H1 (cell line): ENCODE data around the gene MBD3. TPM values are rescaled to one million over a fixed set of nuclear protein-coding genes. Genes with fewer than 3 reads are reported as not detected.

Experiments
- CTCF ChIA-PET: fragments of 300-600 bp; sonication (Branson Sonifier 250); formaldehyde crosslinking; loops from one replicate; lab custom pipeline; 2021; ENCODE audit not compliant: partially characterized antibody; lab: Charles Lee
- POLR2A ChIA-PET: fragments of 300-600 bp; sonication (Branson Sonifier 250); formaldehyde crosslinking; loops from one replicate; lab custom pipeline; 2021; ENCODE audit warnings: inconsistent platforms; ENCODE audit not compliant: partially characterized antibody; lab: Charles Lee
- DNase-seq, 2 experiments: peaks; one replicate each; pipeline versions ENCODE4 v3.0.0 to v3.0.0-alpha.2; 2010 to 2022; ENCODE audit warnings: low spot score in 2 of 2, low read depth in 1 of 2, mixed read lengths in 1 of 2
- FAIRE-seq: peaks from 2 replicates; lab custom pipeline; 2011; peaks lifted over from hg19 to GRCh38; lab: Jason Lieb, UNC
- H2AFZ ChIP-seq: 2 replicates; pipeline ENCODE4 v1.8.1; 2012; ENCODE audit warnings: low read length, inconsistent platforms
- H2AK5ac ChIP-seq: 2 replicates; pipeline ENCODE4 v1.6.1; 2013; ENCODE audit warnings: low read depth, low read length
- H2BK120ac ChIP-seq: replicated peaks from 2 replicates; pipeline ENCODE3; 2013; ENCODE audit warnings: low read depth, low read length, inconsistent platforms
- H2BK12ac ChIP-seq: 2 replicates; pipeline ENCODE4 v1.6.1; 2013; ENCODE audit warnings: low read depth, low read length
- H2BK15ac ChIP-seq: 2 replicates; pipeline ENCODE4 v1.6.1; 2013; ENCODE audit warnings: low read length
- H2BK20ac ChIP-seq: 2 replicates; pipeline ENCODE4 v1.6.1; 2013; ENCODE audit warnings: low read length
- H2BK5ac ChIP-seq: 2 replicates; pipeline ENCODE4 v1.6.1; 2013; ENCODE audit warnings: low read depth, low read length
- H3K14ac ChIP-seq: 2 replicates; pipeline ENCODE4 v1.6.1; 2013; ENCODE audit warnings: inconsistent platforms; ENCODE audit not compliant: insufficient read length
- H3K18ac ChIP-seq: 2 replicates; pipeline ENCODE4 v1.6.1; 2013; ENCODE audit warnings: low read length; ENCODE audit errors: extremely low read depth
- H3K23ac ChIP-seq: 2 replicates; pipeline ENCODE4 v1.6.1; 2013; ENCODE audit warnings: inconsistent platforms; ENCODE audit not compliant: insufficient read length
- H3K23me2 ChIP-seq: 2 replicates; pipeline ENCODE4 v1.6.1; 2013; ENCODE audit warnings: low read depth, low read length
- H3K27ac ChIP-seq: 2 replicates; pipeline ENCODE4 v1.6.1; 2011; ENCODE audit warnings: low read depth, low read length, inconsistent platforms
- H3K27me3 ChIP-seq, 4 experiments: replicated peaks in 1 of 4; 1 replicate in 1 of 4; 2 replicates in 3 of 4; pipeline versions ENCODE4 v1.6.1 to v1.8.1; 2011 to 2013; ENCODE audit warnings: low read length in 3 of 4, mild to moderate bottlenecking in 3 of 4, inconsistent platforms in 2 of 4, mixed read lengths in 2 of 4, moderate library complexity in 1 of 4; ENCODE audit not compliant: control insufficient read depth in 3 of 4, insufficient read depth in 3 of 4; ENCODE audit errors: extremely low read depth in 1 of 4
- H3K36me3 ChIP-seq, 4 experiments: 2 replicates each; pipeline versions ENCODE4 v1.6.1 to v1.8.1; 2011 to 2013; ENCODE audit warnings: mild to moderate bottlenecking in 4 of 4, low read length in 3 of 4, moderate library complexity in 2 of 4, control low read depth in 1 of 4, inconsistent platforms in 1 of 4; ENCODE audit not compliant: insufficient read depth in 4 of 4, control insufficient read depth in 2 of 4
- H3K4ac ChIP-seq: replicated peaks from 2 replicates; pipeline ENCODE3; 2013; ENCODE audit warnings: low read length, low read depth, mixed read lengths, inconsistent platforms; ENCODE audit not compliant: insufficient read length
- H3K4me1 ChIP-seq, 4 experiments: replicated peaks in 1 of 4; 1 replicate in 1 of 4; 2 replicates in 3 of 4; pipeline versions ENCODE4 v1.6.1 to v1.8.1; 2011 to 2013; ENCODE audit warnings: low read length in 3 of 4, inconsistent platforms in 2 of 4, mixed read lengths in 1 of 4; ENCODE audit not compliant: insufficient read depth in 4 of 4, control insufficient read depth in 3 of 4
- H3K4me2 ChIP-seq, 2 experiments: 2 replicates each; pipeline versions ENCODE4 v1.6.1 to v1.8.1; 2011 to 2013; ENCODE audit warnings: low read depth in 2 of 2, low read length in 2 of 2, control low read depth in 1 of 2, inconsistent platforms in 1 of 2, mild to moderate bottlenecking in 1 of 2; ENCODE audit not compliant: insufficient read depth in 1 of 2
- H3K4me3 ChIP-seq, 4 experiments: fragments of 200-600, 300-600 bp in 1 of 4; sonication (generic), shearing (Covaris generic), sonication (Bioruptor Twin) in 1 of 4; 2 replicates each; pipeline versions ENCODE4 v1.5.1 to v1.8.1; 2011 to 2016; ENCODE audit warnings: low read length in 4 of 4, low read depth in 3 of 4, control low read depth in 2 of 4, inconsistent platforms in 2 of 4, mild to moderate bottlenecking in 2 of 4, mixed read lengths in 1 of 4, moderate library complexity in 1 of 4; ENCODE audit not compliant: insufficient read depth in 2 of 4; ENCODE audit errors: extremely low read depth in 1 of 4
- H3K56ac ChIP-seq: replicated peaks from 2 replicates; pipeline ENCODE3; 2013; ENCODE audit warnings: low read depth, mild to moderate bottlenecking, mixed read lengths, low read length, inconsistent platforms; ENCODE audit not compliant: insufficient read length
- H3K79me1 ChIP-seq: 2 replicates; pipeline ENCODE4 v1.6.1; 2013; ENCODE audit warnings: low read depth, low read length, control low read depth
- H3K79me2 ChIP-seq, 2 experiments: 2 replicates each; pipeline versions ENCODE4 v1.6.1 to v1.8.1; 2012 to 2013; ENCODE audit warnings: low read length in 2 of 2, mild to moderate bottlenecking in 2 of 2, inconsistent platforms in 1 of 2; ENCODE audit not compliant: insufficient read depth in 2 of 2, control insufficient read depth in 1 of 2
- H3K9ac ChIP-seq, 4 experiments: replicated peaks in 1 of 4; 1 replicate in 1 of 4; 2 replicates in 3 of 4; pipeline versions ENCODE4 v1.6.1 to v1.8.1; 2011 to 2013; ENCODE audit warnings: low read depth in 3 of 4, low read length in 3 of 4, control low read depth in 2 of 4, mild to moderate bottlenecking in 2 of 4, moderate library complexity in 2 of 4, inconsistent platforms in 1 of 4; ENCODE audit errors: extremely low read depth in 1 of 4
- H3K9me3 ChIP-seq, 2 experiments: 2 replicates each; pipeline versions ENCODE4 v1.6.1 to v1.8.1; 2012 to 2013; ENCODE audit warnings: mild to moderate bottlenecking in 2 of 2, moderate library complexity in 2 of 2, control low read depth in 1 of 2, inconsistent platforms in 1 of 2, low read depth in 1 of 2, low read length in 1 of 2, mixed read lengths in 1 of 2; ENCODE audit not compliant: insufficient read depth in 2 of 2
- H4K20me1 ChIP-seq, 2 experiments: replicated peaks in 1 of 2; 2 replicates each; pipeline versions ENCODE3 to v1.8.1; 2011 to 2013; ENCODE audit warnings: inconsistent platforms in 2 of 2, low read length in 2 of 2, mild to moderate bottlenecking in 1 of 2; ENCODE audit not compliant: insufficient read depth in 2 of 2, control insufficient read depth in 1 of 2
- H4K5ac ChIP-seq: 2 replicates; pipeline ENCODE4 v1.6.1; 2013; ENCODE audit warnings: low read length, low read depth, mixed read lengths, inconsistent platforms; ENCODE audit not compliant: insufficient read length
- H4K8ac ChIP-seq: 2 replicates; pipeline ENCODE4 v1.8.0; 2013; ENCODE audit warnings: mild to moderate bottlenecking, moderate library complexity, low read length, inconsistent platforms; ENCODE audit not compliant: insufficient read depth; ENCODE audit errors: extremely low read depth
- H4K91ac ChIP-seq: replicated peaks from 2 replicates; pipeline ENCODE3; 2013; ENCODE audit warnings: low read length, mixed read lengths, inconsistent platforms; ENCODE audit not compliant: insufficient read length
- ASH2L ChIP-seq: fragments of 200-600, 300-600 bp; sonication (generic); IDR thresholded peaks from one replicate; pipeline ENCODE4 v1.7.1; 2017; ENCODE audit warnings: low read length
- CBX5 ChIP-seq: fragments of 300-800, 300-1000 bp; sonication (generic); IDR thresholded peaks from 2 replicates; pipeline ENCODE4 v1.7.1; 2016; ENCODE audit warnings: antibody characterized with exemption, low read length, low read depth
- CEBPB ChIP-seq: IDR thresholded peaks from 2 replicates; pipeline ENCODE4 v1.6.1; 2012; ENCODE audit warnings: low read depth, low read length
- CTBP2 ChIP-seq: IDR thresholded peaks from 2 replicates; pipeline ENCODE4 v1.7.0; 2011; ENCODE audit warnings: borderline replicate concordance, mild to moderate bottlenecking, moderate library complexity, mixed read lengths, low read length; ENCODE audit not compliant: insufficient read depth, insufficient read length
- EGR1 ChIP-seq: IDR thresholded peaks from 2 replicates; pipeline ENCODE4 v1.6.1; 2011; ENCODE audit warnings: low read depth, low read length, borderline replicate concordance
- JUND ChIP-seq: IDR thresholded peaks from 2 replicates; pipeline ENCODE4 v1.6.1; 2011; ENCODE audit warnings: mild to moderate bottlenecking, improper control_type of control experiment, low read length
- PHF8 ChIP-seq: fragments of 200-600 bp; sonication (generic); conservative IDR thresholded peaks from 2 replicates; pipeline ENCODE4 v1.7.1; 2012; ENCODE audit warnings: low read depth, mild to moderate bottlenecking, inconsistent platforms, low read length, moderate library complexity
- SUZ12 ChIP-seq: fragments of 200-600 bp; sonication (generic); IDR thresholded peaks from 2 replicates; pipeline ENCODE4 v1.6.1; 2012; ENCODE audit warnings: mild to moderate bottlenecking, inconsistent platforms, low read length, moderate library complexity, mixed read lengths
- WGBS, 2 experiments: shearing (Covaris generic) in 1 of 2; methylation state at CpG; one replicate each; pipeline versions ENCODE4 v1.1.6 to v1.1.7; 2013 to 2015; ENCODE audit warnings: low lambda C conversion rate in 2 of 2, mixed read lengths in 2 of 2, inconsistent platforms in 1 of 2, low coverage in 1 of 2, missing lambda C conversion rate in 1 of 2; ENCODE audit not compliant: insufficient replicate concordance in 2 of 2, insufficient coverage in 1 of 2, insufficient read length in 1 of 2; ENCODE audit errors: extremely low coverage in 1 of 2, missing lambda C conversion rate in 1 of 2; 5-methylcytosine and 5-hydroxymethylcytosine counted together
- polyA plus RNA-seq, 7 experiments: library from polyadenylated mRNA; depleted of rRNA in 3 of 7; stranded (reverse) in 5 of 7; unstranded in 2 of 7; fragments of >200 nt in 5 of 7; fragments of 200-250 nt in 2 of 7; gene quantifications; 1 replicate in 5 of 7; 2 replicates in 1 of 7; 4 replicates in 1 of 7; pipeline versions ENCODE4 v1.2.1 to v1.2.3, GENCODE V29; 2011 to 2013; ENCODE audit warnings: missing spikeins in 2 of 7, mixed read lengths in 2 of 7
- total RNA-seq: library from RNA; stranded (reverse); fragmentation: NEBNext Ultra II Directional; extraction: Animal tissue kit (Norgen Biotek cat#: 25700); gene quantifications from 2 replicates; pipeline ENCODE4 v1.2.1, GENCODE V29; 2021
- TF ChIP-seq, protein P1 (sequence below), 3 experiments: IDR thresholded peaks; 1 replicate in 2 of 3; 2 replicates in 1 of 3; pipeline versions ENCODE4 v1.5.1 to v1.6.1; 2011; ENCODE audit warnings: low read length in 3 of 3, mild to moderate bottlenecking in 3 of 3, inconsistent platforms in 2 of 3, low read depth in 1 of 3, moderate library complexity in 1 of 3; ENCODE audit not compliant: insufficient read depth in 1 of 3; ENCODE audit errors: control extremely low read depth in 1 of 3
- TF ChIP-seq, protein P2 (sequence below): IDR thresholded peaks from 2 replicates; pipeline ENCODE4 v1.6.1; 2012; ENCODE audit warnings: inconsistent platforms

The MBD3 gene
- total and polyA plus RNA-seq, 2 of the 8 experiments (the other 6 are each of a cell fraction or from before 2014, with no cell fraction given), result 88.2 to 110 TPM

DNA sequence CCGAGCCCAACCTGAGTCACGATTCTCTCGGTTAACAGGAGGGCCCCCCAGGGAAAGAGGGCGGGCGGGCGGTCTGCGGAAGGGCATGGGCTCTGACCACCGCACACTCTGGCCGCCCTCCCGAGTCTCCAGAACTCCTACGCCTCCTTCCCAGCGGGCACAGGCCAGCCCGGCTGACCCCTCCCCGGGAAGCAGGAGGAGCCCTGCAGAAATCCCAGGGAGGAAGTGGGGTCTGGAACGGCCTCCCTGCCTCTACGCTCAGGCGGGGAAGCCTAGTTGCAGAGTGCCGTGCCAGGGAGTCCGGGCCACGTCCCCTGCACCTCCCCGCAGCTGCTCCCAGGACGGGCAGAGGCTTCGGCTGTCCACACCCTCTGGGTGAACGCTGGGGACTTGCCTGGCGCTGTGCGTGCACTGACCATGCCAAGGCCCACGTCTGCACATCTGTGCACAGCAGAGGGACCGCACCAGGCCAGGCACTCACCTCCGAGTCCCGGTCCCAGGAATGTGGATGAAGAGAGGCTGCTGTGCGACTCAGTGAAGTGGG lies 39.0 kb upstream of the MBD3 start:
- Histone ChIP-seq H3K79me2 (peaks cover 0 to 37% of the 10 kb centered on the region in 2 experiments; a peak in 3 of 4 replicates), H3K4me2 (no peak overlapping the region), H2AFZ (no peak overlapping the region), H3K23ac (no peak overlapping the region), H3K36me3 (peaks cover 8 to 50% (median 33%) of the 10 kb centered on the region in 4 experiments; a peak in 7 of 8 replicates), H4K5ac (no peak overlapping the region), H4K91ac (no peak overlapping the region), H2BK5ac (no peak overlapping the region), H3K4ac (no peak overlapping the region), H2BK20ac (no peak overlapping the region), H3K4me1 (no peaks in the 10 kb centered on the region), H2BK120ac (no peak overlapping the region), H3K9me3 (0 out of 4 replicates have a peak, but pooled peaks cover 0 to 2% of the 10 kb centered on the region in 2 experiments), H4K8ac (no peak overlapping the region; the same call in 1 of the 2 replicates), H2BK15ac (no peak overlapping the region), H3K27me3 (no peaks in the 10 kb centered on the region), H3K9ac (no peak overlapping the region), H3K23me2 (no peaks in the 10 kb centered on the region), H3K79me1 (peaks cover 20% of the 10 kb centered on the region), H2BK12ac (no peak overlapping the region), H3K27ac (no peak overlapping the region), H3K56ac (no peak overlapping the region), H3K4me3 (no peak overlapping the region), H3K18ac (no peak overlapping the region), H2AK5ac (no peak overlapping the region), H4K20me1 (peaks cover 27 to 39% of the 10 kb centered on the region in 2 experiments), H3K14ac (no peak overlapping the region)
- FAIRE-seq (no peak), DNase-seq (no peak)
- WGBS, 2 experiments, result 94% methylated on average over 29 of the region's 31 CpGs; no CpG with 5 or more reads in 1 of the 2 experiments
- ChIA-PET POLR2A (interaction anchor here (0.7 to 3.4 kb wide), 8 partner anchors 8 to 33 kb away, joined by 3 to 25 read pairs (median 5); no protein-coding TSS in a partner anchor), CTCF (interaction anchor here (0.9 kb wide), 1 partner anchor 12 kb away, joined by 3 read pairs; no protein-coding TSS in a partner anchor)
- TF ChIP-seq ASH2L, result no peak
- TF ChIP-seq EGR1, result no peak
- TF ChIP-seq, protein P1, sequence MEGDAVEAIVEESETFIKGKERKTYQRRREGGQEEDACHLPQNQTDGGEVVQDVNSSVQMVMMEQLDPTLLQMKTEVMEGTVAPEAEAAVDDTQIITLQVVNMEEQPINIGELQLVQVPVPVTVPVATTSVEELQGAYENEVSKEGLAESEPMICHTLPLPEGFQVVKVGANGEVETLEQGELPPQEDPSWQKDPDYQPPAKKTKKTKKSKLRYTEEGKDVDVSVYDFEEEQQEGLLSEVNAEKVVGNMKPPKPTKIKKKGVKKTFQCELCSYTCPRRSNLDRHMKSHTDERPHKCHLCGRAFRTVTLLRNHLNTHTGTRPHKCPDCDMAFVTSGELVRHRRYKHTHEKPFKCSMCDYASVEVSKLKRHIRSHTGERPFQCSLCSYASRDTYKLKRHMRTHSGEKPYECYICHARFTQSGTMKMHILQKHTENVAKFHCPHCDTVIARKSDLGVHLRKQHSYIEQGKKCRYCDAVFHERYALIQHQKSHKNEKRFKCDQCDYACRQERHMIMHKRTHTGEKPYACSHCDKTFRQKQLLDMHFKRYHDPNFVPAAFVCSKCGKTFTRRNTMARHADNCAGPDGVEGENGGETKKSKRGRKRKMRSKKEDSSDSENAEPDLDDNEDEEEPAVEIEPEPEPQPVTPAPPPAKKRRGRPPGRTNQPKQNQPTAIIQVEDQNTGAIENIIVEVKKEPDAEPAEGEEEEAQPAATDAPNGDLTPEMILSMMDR (IDR thresholded peaks at IDR 0.05; ENCODE audit: control extremely low read depth in 1 of 3, insufficient read depth in 1 of 3, low read depth in 1 of 3, low read length in 3 of 3), result no peak
- TF ChIP-seq SUZ12, result no peak
- TF ChIP-seq, protein P2, sequence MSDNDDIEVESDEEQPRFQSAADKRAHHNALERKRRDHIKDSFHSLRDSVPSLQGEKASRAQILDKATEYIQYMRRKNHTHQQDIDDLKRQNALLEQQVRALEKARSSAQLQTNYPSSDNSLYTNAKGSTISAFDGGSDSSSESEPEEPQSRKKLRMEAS, result no peak
- no peak for TF ChIP-seq CBX5
- no peak for TF ChIP-seq CEBPB
- TF ChIP-seq JUND, result no peak
- no peak for TF ChIP-seq CTBP2
- TF ChIP-seq PHF8, result no peak
